GM23248 (cell line): ENCODE data around the gene SNAP29. TPM values are rescaled to one million over a fixed set of nuclear protein-coding genes. Genes with fewer than 3 reads are reported as not detected.

Source experiments
- DNase-seq: peaks from one replicate; pipeline ENCODE4 v3.0.0-alpha.2; 2015
- H2AFZ ChIP-seq: fragments of 200-600 bp; sonication (generic); 2 replicates; pipeline ENCODE4 v1.6.1; 2016; ENCODE audit warnings: antibody characterized with exemption
- H3F3A ChIP-seq: fragments of 200-600 bp; sonication (generic); 2 replicates; pipeline ENCODE4 v1.6.1; 2016; ENCODE audit warnings: mild to moderate bottlenecking, antibody characterized with exemption, mixed run types; ENCODE audit not compliant: insufficient read depth
- H3K27ac ChIP-seq: fragments of 200-600 bp; sonication (generic); 2 replicates; pipeline ENCODE4 v1.5.1; 2016; ENCODE audit warnings: mild to moderate bottlenecking
- H3K27me3 ChIP-seq: fragments of 200-600 bp; sonication (generic); replicated peaks from 2 replicates; pipeline ENCODE4 v1.6.1; 2016; ENCODE audit warnings: mild to moderate bottlenecking; ENCODE audit not compliant: insufficient read depth
- H3K36me3 ChIP-seq: fragments of 200-600 bp; sonication (generic); 2 replicates; pipeline ENCODE4 v1.6.1; 2016; ENCODE audit warnings: low read depth, mild to moderate bottlenecking
- H3K4me1 ChIP-seq: fragments of 200-600 bp; sonication (generic); 2 replicates; pipeline ENCODE4 v1.6.1; 2016; ENCODE audit warnings: mild to moderate bottlenecking; ENCODE audit not compliant: insufficient read depth
- H3K4me2 ChIP-seq: fragments of 200-600 bp; sonication (generic); one replicate; pipeline ENCODE4 v1.6.1; 2016; ENCODE audit warnings: mild to moderate bottlenecking; ENCODE audit not compliant: unreplicated experiment
- H3K4me3 ChIP-seq: fragments of 200-600 bp; sonication (generic); 2 replicates; pipeline ENCODE4 v1.5.1; 2016; ENCODE audit warnings: mild to moderate bottlenecking
- H3K79me2 ChIP-seq: fragments of 200-600 bp; sonication (generic); 2 replicates; pipeline ENCODE4 v1.6.1; 2016; ENCODE audit warnings: mild to moderate bottlenecking; ENCODE audit not compliant: insufficient read depth
- H3K9ac ChIP-seq: fragments of 200-600 bp; sonication (generic); 2 replicates; pipeline ENCODE4 v1.6.1; 2016; ENCODE audit warnings: mild to moderate bottlenecking
- H3K9me2 ChIP-seq: fragments of 200-600 bp; sonication (generic); 2 replicates; pipeline ENCODE4 v1.6.1; 2016; ENCODE audit warnings: mixed run types, mild to moderate bottlenecking, moderate library complexity; ENCODE audit not compliant: insufficient read depth
- H3K9me3 ChIP-seq: fragments of 200-600 bp; sonication (generic); one replicate; pipeline ENCODE4 v1.6.1; 2017; ENCODE audit warnings: low read depth
- H4K20me1 ChIP-seq: fragments of 200-600 bp; sonication (generic); 2 replicates; pipeline ENCODE4 v1.6.0; 2016; ENCODE audit not compliant: insufficient read depth
- EZH2 ChIP-seq: fragments of 200-600 bp; sonication (generic); IDR thresholded peaks from 2 replicates; pipeline ENCODE4 v1.6.1; 2018; ENCODE audit warnings: antibody characterized with exemption, mild to moderate bottlenecking; ENCODE audit not compliant: insufficient read depth, poor library complexity, severe bottlenecking
- EZH2phosphoT487 ChIP-seq: fragments of 200-600 bp; sonication (generic); IDR thresholded peaks from 2 replicates; pipeline ENCODE4 v1.6.1; 2018; ENCODE audit warnings: antibody characterized with exemption, moderate library complexity, mild to moderate bottlenecking, low read depth; ENCODE audit not compliant: insufficient read depth
- WGBS, 2 experiments: methylation state at CpG; one replicate each; pipeline ENCODE4 v1.1.6; 2015 to 2017; ENCODE audit warnings: low lambda C conversion rate in 2 of 2, low coverage in 1 of 2; ENCODE audit errors: missing lambda C conversion rate in 2 of 2; 5-methylcytosine and 5-hydroxymethylcytosine counted together
- in situ Hi-C: fragments of 300-500 bp; cut with MboI; formaldehyde crosslinking; loops from 2 replicates; pipeline ENCODE4 v1.15.0; 2020
- polyA plus RNA-seq: library from polyadenylated mRNA; unstranded; fragments of >200 nt; fragmentation: Nextera tagmentation; extraction: Ambion mirVana; gene quantifications from 2 replicates; pipeline ENCODE4 v1.2.1, GENCODE V29; 2016
- total RNA-seq: library from RNA; depleted of rRNA; stranded (reverse); fragments of >200 nt; shearing (Covaris generic); gene quantifications from 2 replicates; pipeline ENCODE4 v1.2.3, GENCODE V29; 2014

The SNAP29 gene
- total and polyA plus RNA-seq, 2 experiments from 2014 or later = 13.8 to 35.8 TPM

- no peak overlapping the region for H3K9ac ChIP-seq
- no peak overlapping the region for H3K4me3 ChIP-seq
- TF ChIP-seq EZH2 = no peak
- no peak for TF ChIP-seq EZH2phosphoT487
- H3K9me2 ChIP-seq = no peaks in the 10 kb centered on the region
- no peaks in the 10 kb centered on the region; the same call in 1 of the 2 replicates for H4K20me1 ChIP-seq
- peaks cover 20% of the 10 kb centered on the region for H3F3A ChIP-seq
- no peaks in the 10 kb centered on the region for H3K36me3 ChIP-seq
- H3K27me3 ChIP-seq = no peaks in the 10 kb centered on the region
- no peak overlapping the region for H3K27ac ChIP-seq
- peaks cover 99% of the 10 kb centered on the region for H3K79me2 ChIP-seq
- in situ Hi-C loops = no loop called here
- peaks cover 20% of the 10 kb centered on the region for H3K4me1 ChIP-seq
- H2AFZ ChIP-seq = no peak overlapping the region
- WGBS, 2 experiments = 94 to 97% methylated on average over 6 of the region's 6 CpGs
- DNase-seq = no peak
- no peak overlapping the region for H3K4me2 ChIP-seq
- H3K9me3 ChIP-seq = no peaks in the 10 kb centered on the region
These were observed 6.3 kb upstream of the SNAP29 start for GRCh38 chr22:20852503-20852902.

GRCh38 chr22:20853236-20853660, 5.6 kb upstream of the SNAP29 start:
- in situ Hi-C loops = no loop called here
- peaks cover 24% of the 10 kb centered on the region for H3F3A ChIP-seq
- no peaks in the 10 kb centered on the region for H3K27me3 ChIP-seq
- H3K79me2 ChIP-seq = peaks cover 99% of the 10 kb centered on the region
- H3K4me2 ChIP-seq = no peak overlapping the region
- no peak overlapping the region for H3K9ac ChIP-seq
- H3K27ac ChIP-seq = no peak overlapping the region
- H3K4me3 ChIP-seq = no peak overlapping the region
- H2AFZ ChIP-seq = no peak overlapping the region
- no peaks in the 10 kb centered on the region; the same call in 1 of the 2 replicates for H4K20me1 ChIP-seq
- peaks cover 21% of the 10 kb centered on the region for H3K4me1 ChIP-seq
- H3K9me2 ChIP-seq = no peaks in the 10 kb centered on the region
- no peaks in the 10 kb centered on the region for H3K9me3 ChIP-seq
- no peak for DNase-seq
- WGBS, 2 experiments = 84 to 85% methylated on average over 3 of the region's 3 CpGs
- TF ChIP-seq EZH2 (no peak), EZH2phosphoT487 (no peak)
- H3K36me3 ChIP-seq = no peaks in the 10 kb centered on the region

GRCh38 chr22:20857247-20857643, 1.6 kb upstream of the SNAP29 start:
- 55 to 70% methylated on average over 7 of the region's 7 CpGs for WGBS, 2 experiments
- in situ Hi-C loops = no loop called here
- Histone ChIP-seq H3K9ac (peak overlapping the region; percentile 87), H3K27ac (peak overlapping the region; percentile 75), H3K9me3 (no peaks in the 10 kb centered on the region), H3K27me3 (no peaks in the 10 kb centered on the region), H3K4me1 (peaks cover 26% of the 10 kb centered on the region), H3K36me3 (no peaks in the 10 kb centered on the region), H2AFZ (no peak overlapping the region), H3K9me2 (no peaks in the 10 kb centered on the region), H3F3A (peaks cover 24% of the 10 kb centered on the region), H3K4me3 (peak overlapping the region; percentile 82), H3K4me2 (peak overlapping the region; percentile 89), H3K79me2 (peaks cover 90% of the 10 kb centered on the region), H4K20me1 (no peaks in the 10 kb centered on the region)
- peak; percentile 13 for DNase-seq
- TF ChIP-seq EZH2phosphoT487 (no peak), EZH2 (no peak)

- no peaks in the 10 kb centered on the region for H3K9me2 ChIP-seq
- 1% methylated on average over 19 to 38 of the region's 38 CpGs for WGBS, 2 experiments
- no peaks in the 10 kb centered on the region for H3K27me3 ChIP-seq
- peak; percentile 77 for DNase-seq
- H3K9me3 ChIP-seq = no peaks in the 10 kb centered on the region
- H3K4me2 ChIP-seq = peak overlapping the region; percentile 89
- H2AFZ ChIP-seq = peak overlapping the region; percentile 68; the same call in 1 of the 2 replicates
- in situ Hi-C loops = no loop called here
- no peaks in the 10 kb centered on the region for H3K36me3 ChIP-seq
- peak overlapping the region; percentile 82 for H3K4me3 ChIP-seq
- H3K79me2 ChIP-seq = peaks cover 90% of the 10 kb centered on the region
- H3K4me1 ChIP-seq = peaks cover 26% of the 10 kb centered on the region
- no peaks in the 10 kb centered on the region for H4K20me1 ChIP-seq
- peak overlapping the region; percentile 87 for H3K9ac ChIP-seq
- peak overlapping the region; percentile 58 for H3K27ac ChIP-seq
- TF ChIP-seq EZH2 (no peak), EZH2phosphoT487 (no peak)
- peaks cover 24% of the 10 kb centered on the region for H3F3A ChIP-seq
These were observed 781 bp upstream of the SNAP29 start for GRCh38 chr22:20857838-20858614.
